ENCODE measurements around the gene MRGPRF.

MRGPRF gene

GRCh38 chr11:69013009-69013951 is at the start of gene MRGPRF:
MRGPRF (minus strand) TSS chr11:69013246; CDS start chr11:69009901, 3,345 bp downstream.
- no peak for DNase-seq (ENCODE audit: low read depth)

- no peak for DNase-seq (ENCODE audit: low read depth)
Observed at GRCh38 chr11:69062169-69062855, 49.3 kb upstream of the MRGPRF start.

- no peak for DNase-seq (ENCODE audit: low read depth)
Observed at GRCh38 chr11:69061713-69062053, 48.6 kb upstream of the MRGPRF start.

GRCh38 chr11:69060806-69061712 is 48.0 kb upstream of the MRGPRF start:
- DNase-seq (ENCODE audit: low read depth): no peak

- no peak for DNase-seq (ENCODE audit: low read depth)
Observed at GRCh38 chr11:69059985-69060384, 46.9 kb upstream of the MRGPRF start.

- DNase-seq (ENCODE audit: low read depth): no peak
Observed at GRCh38 chr11:69059429-69059828, 46.4 kb upstream of the MRGPRF start.

- no peak for DNase-seq (ENCODE audit: low read depth)
Observed at GRCh38 chr11:69058511-69059270, 45.6 kb upstream of the MRGPRF start.

- no peak for DNase-seq (ENCODE audit: low read depth)
Observed at GRCh38 chr11:69057801-69058200, 44.8 kb upstream of the MRGPRF start.

- DNase-seq (ENCODE audit: low read depth): no peak
Observed at GRCh38 chr11:69057236-69057635, 44.2 kb upstream of the MRGPRF start.

- DNase-seq (ENCODE audit: low read depth): no peak
Observed at GRCh38 chr11:69055598-69056516, 42.8 kb upstream of the MRGPRF start.

GRCh38 chr11:69055212-69055586 is 42.2 kb upstream of the MRGPRF start:
- no peak for DNase-seq (ENCODE audit: low read depth)

- no peak for DNase-seq (ENCODE audit: low read depth)
Observed at GRCh38 chr11:69054397-69055211, 41.6 kb upstream of the MRGPRF start.

GRCh38 chr11:69053546-69054396 is 40.7 kb upstream of the MRGPRF start:
- no peak for DNase-seq (ENCODE audit: low read depth)

- DNase-seq (ENCODE audit: low read depth): no peak
Observed at GRCh38 chr11:69053169-69053477, 40.1 kb upstream of the MRGPRF start.

GRCh38 chr11:69052343-69053168 is 39.5 kb upstream of the MRGPRF start:
- no peak for DNase-seq (ENCODE audit: low read depth)

GRCh38 chr11:69051381-69052342 is 38.6 kb upstream of the MRGPRF start:
- DNase-seq (ENCODE audit: low read depth): no peak

Measured in stimulated activated CD8-positive, alpha-beta memory T cell treated with anti-CD3 and anti-CD28 coated beads, Interleukin-15, amount 100 ng/mL, for 24 hours (primary cell).